GM12878 (cell line): ENCODE data around the gene FDXACB1. TPM values are rescaled to one million over a fixed set of nuclear protein-coding genes. Genes with fewer than 3 reads are reported as not detected.
A peak's percentile ranks its signal among the peaks of the same experiment; 100 is the strongest.

Experiments
- BRCA1 ChIP-seq: IDR thresholded peaks from 2 replicates; pipeline ENCODE4 v1.6.1; 2011; ENCODE audit warnings: low read depth, low read length, improper control_type of control experiment
- DPF2 ChIP-seq: fragments of 450-650 bp; IDR thresholded peaks from 2 replicates; pipeline ENCODE4 v1.6.1; 2017; ENCODE audit warnings: mild to moderate bottlenecking
- E2F4 ChIP-seq: IDR thresholded peaks from 2 replicates; pipeline ENCODE4 v1.6.1; 2012; ENCODE audit warnings: low read depth, low read length, improper control_type of control experiment
- EP300 ChIP-seq, 2 experiments: fragments of 150-350 bp in 1 of 2; IDR thresholded peaks; 2 replicates each; pipeline ENCODE4 v1.6.1; 2011 to 2012; ENCODE audit warnings: low read depth in 2 of 2, low read length in 2 of 2, borderline replicate concordance in 1 of 2, improper control_type of control experiment in 1 of 2, inconsistent platforms in 1 of 2; ENCODE audit not compliant: control insufficient read depth in 1 of 2
- FOXK2 ChIP-seq: fragments of 450-650 bp; IDR thresholded peaks from 2 replicates; pipeline ENCODE4 v1.6.1; 2017; ENCODE audit warnings: mild to moderate bottlenecking, moderate library complexity
- FOXM1 ChIP-seq: IDR thresholded peaks from 2 replicates; pipeline ENCODE4 v1.6.1; 2012; ENCODE audit warnings: low read depth, mild to moderate bottlenecking, inconsistent platforms, low read length, moderate library complexity
- GATAD2B ChIP-seq: fragments of 450-650 bp; conservative IDR thresholded peaks from 2 replicates; pipeline ENCODE4 v1.6.1; 2017; ENCODE audit warnings: low read depth, mild to moderate bottlenecking, moderate library complexity
- HDGF ChIP-seq: fragments of 450-650 bp; IDR thresholded peaks from 2 replicates; pipeline ENCODE4 v1.6.1; 2016; ENCODE audit warnings: antibody characterized with exemption
- IRF5 ChIP-seq: fragments of 450-650 bp; IDR thresholded peaks from 2 replicates; pipeline ENCODE4 v1.6.1; 2017; ENCODE audit warnings: borderline replicate concordance
- JUNB ChIP-seq: IDR thresholded peaks from 2 replicates; pipeline ENCODE4 v1.6.1; 2016; ENCODE audit warnings: antibody characterized with exemption, mild to moderate bottlenecking
- MAX ChIP-seq: IDR thresholded peaks from 2 replicates; pipeline ENCODE4 v1.6.1; 2012; ENCODE audit warnings: low read depth, low read length, improper control_type of control experiment
- NR2F1 ChIP-seq: fragments of 450-650 bp; conservative IDR thresholded peaks from 2 replicates; pipeline ENCODE4 v1.6.1; 2017; ENCODE audit warnings: mild to moderate bottlenecking
- PAX5 ChIP-seq: IDR thresholded peaks from 2 replicates; pipeline ENCODE4 v1.6.1; 2011; ENCODE audit warnings: low read depth, low read length, borderline replicate concordance
- PKNOX1 ChIP-seq: fragments of 450-650 bp; IDR thresholded peaks from 2 replicates; pipeline ENCODE4 v1.6.1; 2016; ENCODE audit warnings: mild to moderate bottlenecking
- PML ChIP-seq: IDR thresholded peaks from 2 replicates; pipeline ENCODE4 v1.6.1; 2012; ENCODE audit warnings: low read length, inconsistent platforms
- RB1 ChIP-seq: fragments of 450-650 bp; formaldehyde crosslinking; IDR thresholded peaks from 2 replicates; pipeline ENCODE4 v1.6.1; 2017; ENCODE audit warnings: mild to moderate bottlenecking, borderline replicate concordance
- SMAD5 ChIP-seq: IDR thresholded peaks from 2 replicates; pipeline ENCODE4 v1.6.1; 2016; ENCODE audit warnings: antibody characterized with exemption, low read depth
- SP1 ChIP-seq: IDR thresholded peaks from one replicate; pipeline ENCODE4 v1.6.1; 2011; ENCODE audit warnings: low read depth, low read length
- SREBF1 ChIP-seq: IDR thresholded peaks from 2 replicates; pipeline ENCODE4 v1.6.1; 2012; ENCODE audit warnings: mild to moderate bottlenecking, low read length
- SRF ChIP-seq, 2 experiments: IDR thresholded peaks; 2 replicates each; pipeline ENCODE4 v1.6.1; 2011; ENCODE audit warnings: low read depth in 2 of 2, low read length in 2 of 2, mild to moderate bottlenecking in 1 of 2, moderate library complexity in 1 of 2
- STAT3 ChIP-seq: IDR thresholded peaks from 2 replicates; pipeline ENCODE4 v1.6.1; 2011; ENCODE audit warnings: low read depth, low read length, improper control_type of control experiment
- polyA plus RNA-seq, 11 experiments: library from polyadenylated mRNA; depleted of rRNA in 4 of 11; unstranded in 6 of 11; stranded (reverse) in 5 of 11; fragments of >200 nt; fragmentation: Nextera tagmentation in 4 of 11; fragmentation: Illumina TruSeq in 1 of 11; extraction: Ambion mirVana in 4 of 11; extraction: Trizol in 1 of 11; gene quantifications; 1 replicate in 1 of 11; 2 replicates in 10 of 11; pipeline versions ENCODE4 v1.2.1 to v1.2.3, GENCODE V29; 2011 to 2016; ENCODE audit warnings: inconsistent platforms in 2 of 11, missing spikeins in 2 of 11, low read depth in 1 of 11
- total RNA-seq, 4 experiments: library from RNA; depleted of rRNA in 3 of 4; stranded (reverse); fragments of >200 nt in 3 of 4; fragmentation: Illumina TruSeq in 1 of 4; extraction: Trizol in 1 of 4; gene quantifications; 2 replicates each; pipeline versions ENCODE4 v1.2.1 to v1.2.3, GENCODE V29; 2013 to 2021
- TF ChIP-seq, protein P1 (sequence below): fragments of 450-650 bp; IDR thresholded peaks from 2 replicates; pipeline ENCODE4 v1.6.1; 2018; ENCODE audit warnings: mild to moderate bottlenecking, low read depth, moderate library complexity; ENCODE audit not compliant: partially characterized antibody
- TF ChIP-seq, protein P2 (sequence below): IDR thresholded peaks from 2 replicates; pipeline ENCODE4 v1.6.1; 2012; ENCODE audit warnings: low read length, inconsistent platforms

FDXACB1 gene
- total and polyA plus RNA-seq, 10 of the 15 experiments (the other 5 are each of a cell fraction or from before 2014, with no cell fraction given): 7.4 to 13.3 (median 9.7) TPM

DNA sequence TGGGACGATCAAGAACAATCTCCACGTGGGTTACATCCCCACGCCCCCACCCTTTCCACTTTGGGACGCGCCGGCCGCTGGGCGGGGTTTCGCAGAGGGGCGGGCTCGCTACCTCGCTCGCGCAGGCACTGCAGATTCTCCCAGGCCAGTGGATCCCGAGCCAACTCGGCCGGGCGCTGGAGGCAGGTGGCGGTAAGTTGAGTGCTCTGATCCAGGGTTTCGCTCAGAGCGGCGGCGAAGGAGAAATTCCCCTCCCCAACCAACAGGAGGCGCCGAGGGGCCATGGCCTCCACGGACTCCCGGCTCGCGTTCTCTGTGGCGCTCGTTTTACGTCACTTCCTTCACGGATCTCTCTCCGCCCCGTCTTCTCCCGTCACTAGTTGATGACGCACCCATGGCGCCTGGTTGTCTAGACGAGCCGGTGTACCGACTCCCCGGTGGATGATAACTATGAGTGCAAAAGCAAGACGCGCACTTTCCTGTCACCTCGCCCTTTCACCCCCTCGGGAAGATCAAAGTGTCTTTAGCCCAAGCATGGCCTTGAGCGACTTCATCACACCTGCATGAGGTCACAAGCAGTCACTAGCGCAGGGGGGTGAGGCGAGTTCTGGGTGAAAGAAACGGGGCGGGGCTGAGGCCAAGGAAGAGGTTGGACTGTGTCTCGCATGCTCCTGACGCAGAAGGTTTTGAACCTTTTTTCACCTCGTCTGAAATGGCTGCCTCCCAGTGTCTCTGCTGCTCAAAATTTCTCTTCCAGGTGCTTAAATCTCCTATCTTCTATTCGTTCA is at the start of gene FDXACB1, which contains the start of gene CFAP68 (continued):
- TF ChIP-seq GATAD2B (no peak), PKNOX1 (peak; percentile 47), SP1 (peak; percentile 61), EP300 (IDR thresholded peaks at IDR 0.05; ENCODE audit: borderline replicate concordance in 1 of 2, control insufficient read depth in 1 of 2, low read depth in 2 of 2, low read length in 2 of 2) (peak in 1 of 2 experiments; percentile 63; a peak in 2 of 4 replicates), PAX5 (no peak; the same call in 1 of the 2 replicates), BRCA1 (0 out of 2 replicates have a peak, but pooled peaks have one; percentile 38), PML (peak; percentile 79; the same call in 1 of the 2 replicates), FOXK2 (no peak; the same call in 1 of the 2 replicates), SRF (IDR thresholded peaks at IDR 0.05; ENCODE audit: low read depth in 2 of 2, low read length in 2 of 2) (peak in 1 of 2 experiments; percentile 77; a peak in 2 of 4 replicates), JUNB (no peak), MAX (peak; percentile 57; the same call in 1 of the 2 replicates), E2F4 (no peak), DPF2 (no peak), FOXM1 (no peak; the same call in 1 of the 2 replicates), SMAD5 (peak; percentile 62), RB1 (peak; percentile 89; the same call in 1 of the 2 replicates), NR2F1 (peak; percentile 80), STAT3 (0 out of 2 replicates have a peak, but pooled peaks have one; percentile 72), SREBF1 (no peak), IRF5 (no peak), HDGF (peak; percentile 40; the same call in 1 of the 2 replicates)
- TF ChIP-seq, protein P1, sequence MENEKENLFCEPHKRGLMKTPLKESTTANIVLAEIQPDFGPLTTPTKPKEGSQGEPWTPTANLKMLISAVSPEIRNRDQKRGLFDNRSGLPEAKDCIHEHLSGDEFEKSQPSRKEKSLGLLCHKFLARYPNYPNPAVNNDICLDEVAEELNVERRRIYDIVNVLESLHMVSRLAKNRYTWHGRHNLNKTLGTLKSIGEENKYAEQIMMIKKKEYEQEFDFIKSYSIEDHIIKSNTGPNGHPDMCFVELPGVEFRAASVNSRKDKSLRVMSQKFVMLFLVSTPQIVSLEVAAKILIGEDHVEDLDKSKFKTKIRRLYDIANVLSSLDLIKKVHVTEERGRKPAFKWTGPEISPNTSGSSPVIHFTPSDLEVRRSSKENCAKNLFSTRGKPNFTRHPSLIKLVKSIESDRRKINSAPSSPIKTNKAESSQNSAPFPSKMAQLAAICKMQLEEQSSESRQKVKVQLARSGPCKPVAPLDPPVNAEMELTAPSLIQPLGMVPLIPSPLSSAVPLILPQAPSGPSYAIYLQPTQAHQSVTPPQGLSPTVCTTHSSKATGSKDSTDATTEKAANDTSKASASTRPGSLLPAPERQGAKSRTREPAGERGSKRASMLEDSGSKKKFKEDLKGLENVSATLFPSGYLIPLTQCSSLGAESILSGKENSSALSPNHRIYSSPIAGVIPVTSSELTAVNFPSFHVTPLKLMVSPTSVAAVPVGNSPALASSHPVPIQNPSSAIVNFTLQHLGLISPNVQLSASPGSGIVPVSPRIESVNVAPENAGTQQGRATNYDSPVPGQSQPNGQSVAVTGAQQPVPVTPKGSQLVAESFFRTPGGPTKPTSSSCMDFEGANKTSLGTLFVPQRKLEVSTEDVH: peak; percentile 91
- TF ChIP-seq, protein P2, sequence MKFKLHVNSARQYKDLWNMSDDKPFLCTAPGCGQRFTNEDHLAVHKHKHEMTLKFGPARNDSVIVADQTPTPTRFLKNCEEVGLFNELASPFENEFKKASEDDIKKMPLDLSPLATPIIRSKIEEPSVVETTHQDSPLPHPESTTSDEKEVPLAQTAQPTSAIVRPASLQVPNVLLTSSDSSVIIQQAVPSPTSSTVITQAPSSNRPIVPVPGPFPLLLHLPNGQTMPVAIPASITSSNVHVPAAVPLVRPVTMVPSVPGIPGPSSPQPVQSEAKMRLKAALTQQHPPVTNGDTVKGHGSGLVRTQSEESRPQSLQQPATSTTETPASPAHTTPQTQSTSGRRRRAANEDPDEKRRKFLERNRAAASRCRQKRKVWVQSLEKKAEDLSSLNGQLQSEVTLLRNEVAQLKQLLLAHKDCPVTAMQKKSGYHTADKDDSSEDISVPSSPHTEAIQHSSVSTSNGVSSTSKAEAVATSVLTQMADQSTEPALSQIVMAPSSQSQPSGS: no peak
